DMS 273 (cell line): ENCODE measurements around the gene DNAJC27.

Source experiments
- DNase-seq: peaks from one replicate; lab custom pipeline; 2025; ENCODE audit not compliant: unreplicated experiment; lab: John Stamatoyannopoulos, UW

Gene DNAJC27

GRCh38 chr2:24926602-24927252 lies 45.0 kb downstream of the DNAJC27 start:
- no peak for DNase-seq

- no peak for DNase-seq
Measured at GRCh38 chr2:24926220-24926601, 45.5 kb downstream of the DNAJC27 start.

- no peak for DNase-seq
Measured at GRCh38 chr2:24925815-24926214, 45.9 kb downstream of the DNAJC27 start.

- no peak for DNase-seq
Measured at GRCh38 chr2:24924732-24925131, 47.0 kb downstream of the DNAJC27 start.

- no peak for DNase-seq
Measured at GRCh38 chr2:24924266-24924665, 47.5 kb downstream of the DNAJC27 start.

DNA sequence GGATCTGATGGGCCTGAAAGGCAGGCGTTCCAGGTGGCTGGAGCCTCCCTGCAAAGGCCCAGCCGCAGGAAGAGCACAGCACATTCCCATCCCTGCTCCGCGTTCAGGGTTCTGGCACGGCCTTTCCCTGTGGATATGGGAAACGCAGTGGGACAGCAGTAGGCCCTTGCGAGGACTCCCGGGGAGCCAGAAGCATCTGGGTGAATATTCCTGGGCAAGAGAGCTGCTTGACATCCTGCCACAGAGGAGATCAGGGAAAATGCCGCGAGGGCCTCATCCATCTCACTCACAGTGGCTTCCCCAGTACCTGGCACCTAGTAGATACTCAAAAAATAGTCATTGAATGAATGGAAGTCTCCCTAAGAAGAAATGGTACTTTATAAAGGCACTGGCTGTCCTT lies 48.6 kb downstream of the DNAJC27 start:
- DNase-seq: no peak

GRCh38 chr2:24922556-24922955 lies 49.2 kb downstream of the DNAJC27 start:
- DNase-seq: no peak

DNA sequence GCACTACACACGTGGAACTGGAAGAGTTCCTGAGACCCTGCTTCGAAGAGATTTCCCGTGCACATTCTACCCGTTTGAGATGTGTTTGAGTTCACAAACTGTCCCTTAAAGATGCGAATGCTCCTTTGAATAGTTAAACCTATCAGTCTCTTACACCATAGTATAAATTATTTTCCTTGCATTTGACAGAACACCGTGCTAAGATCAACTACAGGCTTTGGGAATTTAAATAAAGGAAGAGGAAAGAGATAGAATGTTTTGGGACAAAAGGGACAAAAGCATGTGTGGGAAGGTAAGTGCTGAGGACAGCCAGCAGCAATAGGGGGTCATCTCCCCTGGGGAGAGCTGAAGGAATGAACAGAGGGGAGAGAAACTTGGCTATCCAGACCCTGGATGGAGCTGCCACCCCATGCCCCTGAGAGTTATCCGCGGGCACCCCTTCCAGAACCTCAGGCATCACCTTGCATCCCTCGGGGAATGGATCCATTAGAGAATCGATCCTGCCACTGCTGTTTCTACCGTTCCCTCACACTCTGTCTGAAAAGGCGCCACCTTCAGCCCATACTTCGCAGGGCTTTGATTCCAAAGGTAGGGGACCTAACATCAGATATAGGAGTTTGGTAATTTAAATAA lies 50.8 kb downstream of the DNAJC27 start:
- DNase-seq: peak; percentile 45

- DNase-seq: peak; percentile 84
Measured at GRCh38 chr2:24920098-24920808, 51.5 kb downstream of the DNAJC27 start, which contains the start of gene ADCY3. TSS of gene ADCY3 (minus strand) at chr2:24920237. CDS start at chr2:24918987, 1,250 bp downstream.

- peak; percentile 76 for DNase-seq
Measured at GRCh38 chr2:24919506-24920097, 52.2 kb downstream of the DNAJC27 start.

DNA sequence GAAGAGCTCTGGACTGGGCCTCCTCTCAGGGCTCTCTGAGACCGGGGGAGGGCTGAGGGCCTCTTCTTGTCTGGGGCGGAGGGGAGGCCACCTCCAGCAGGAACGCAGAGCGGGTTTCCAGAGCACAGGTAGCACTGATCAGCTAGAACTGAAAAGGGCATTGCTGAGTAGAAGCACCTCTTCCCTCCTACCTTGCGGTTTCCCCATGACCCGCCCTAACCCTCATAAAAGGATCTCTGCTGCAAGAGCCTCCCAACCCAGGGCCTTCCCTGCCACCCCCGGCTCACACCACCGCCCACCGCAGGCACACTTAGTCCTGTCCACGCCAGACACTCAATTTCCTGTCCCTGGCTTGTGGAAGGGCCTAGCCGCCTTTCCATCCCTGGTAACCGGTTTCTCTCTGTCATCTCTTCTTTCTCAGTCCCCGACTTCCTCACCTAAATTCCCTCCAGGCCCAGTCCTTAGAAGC lies 52.7 kb downstream of the DNAJC27 start:
- DNase-seq: peak; percentile 56

GRCh38 chr2:24918326-24919036 lies 53.3 kb downstream of the DNAJC27 start:
- DNase-seq: no peak

- no peak for DNase-seq
Measured at GRCh38 chr2:24917731-24918325, 53.9 kb downstream of the DNAJC27 start.

- no peak for DNase-seq
Measured at GRCh38 chr2:24917086-24917485, 54.7 kb downstream of the DNAJC27 start.

GRCh38 chr2:24915796-24916195 lies 56.0 kb downstream of the DNAJC27 start:
- no peak for DNase-seq

DNA sequence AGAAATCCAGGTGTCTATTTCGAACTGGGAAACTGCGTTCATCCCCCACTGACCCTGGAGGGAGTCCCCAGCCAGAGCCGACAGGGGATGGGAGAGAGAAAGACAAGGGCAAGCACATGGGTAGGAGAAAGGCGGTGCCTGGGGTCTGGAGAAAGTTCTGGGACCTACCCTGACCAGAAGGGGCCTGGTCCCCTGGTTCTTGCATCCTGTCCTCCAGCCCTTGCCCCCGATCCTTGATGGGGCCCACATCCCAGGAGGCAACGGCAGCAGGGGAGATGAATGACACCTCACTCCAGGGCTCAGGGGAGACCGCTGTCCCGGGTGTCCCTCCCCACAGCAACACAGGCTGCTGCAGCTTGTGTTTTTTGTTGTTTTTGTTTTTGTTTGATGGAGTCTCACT lies 56.6 kb downstream of the DNAJC27 start:
- no peak for DNase-seq

DNA sequence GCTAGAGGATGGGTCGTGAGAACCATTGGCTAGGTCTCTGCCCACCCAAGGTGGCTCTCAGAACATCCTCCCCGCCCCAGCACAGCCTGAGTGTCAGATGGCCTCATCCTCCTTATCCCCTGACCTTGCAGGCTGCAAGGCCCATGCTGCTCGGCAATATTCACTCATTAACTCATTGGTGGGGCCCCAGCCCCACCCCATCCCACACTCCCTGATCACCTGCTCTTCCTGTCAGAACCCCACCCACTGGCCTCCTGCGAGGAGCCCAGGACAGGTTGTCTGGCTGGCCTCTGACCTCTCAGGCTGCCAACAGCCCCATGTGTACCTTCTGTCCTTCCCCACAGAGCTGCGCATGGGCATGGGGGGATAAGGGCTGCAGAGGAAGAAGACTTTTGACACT lies 57.0 kb downstream of the DNAJC27 start:
- no peak for DNase-seq

GRCh38 chr2:24913911-24914310 lies 57.8 kb downstream of the DNAJC27 start:
- no peak for DNase-seq

DNA sequence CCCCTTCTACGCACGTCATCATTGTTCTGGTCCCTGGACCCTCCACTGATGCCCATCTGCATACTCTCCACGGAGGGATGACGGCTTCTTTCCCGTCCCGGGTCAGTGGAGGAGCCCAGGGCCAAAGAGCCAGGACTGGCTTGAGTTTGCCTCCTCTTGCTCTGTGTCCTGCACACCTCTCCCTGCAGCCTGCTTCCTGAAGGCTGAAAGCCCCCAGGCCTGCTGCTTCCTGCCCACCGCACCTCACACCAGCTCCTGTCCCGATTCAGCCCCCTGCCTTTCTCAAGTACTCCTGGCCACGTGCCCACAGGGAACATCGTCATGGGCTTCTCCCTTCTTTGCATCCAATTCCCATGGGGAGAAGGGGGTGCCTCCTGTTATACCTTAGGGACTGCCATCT lies 58.8 kb downstream of the DNAJC27 start:
- no peak for DNase-seq

GRCh38 chr2:24912523-24912922 lies 59.2 kb downstream of the DNAJC27 start:
- DNase-seq: no peak

GRCh38 chr2:24910245-24910644 lies 61.5 kb downstream of the DNAJC27 start:
- no peak for DNase-seq
